Mesendoderm (in vitro differentiated cells): ENCODE results near the gene RBP3.

Source experiments
- DNase-seq: peaks from one replicate; pipeline ENCODE4 v3.0.0; 2013
- H2AK5ac ChIP-seq: 2 replicates; pipeline ENCODE4 v1.6.1; 2013; ENCODE audit warnings: low read length, inconsistent platforms
- H2BK120ac ChIP-seq: 2 replicates; pipeline ENCODE4 v1.6.1; 2013; ENCODE audit warnings: low read depth, mild to moderate bottlenecking, low read length, moderate library complexity, mixed read lengths
- H2BK15ac ChIP-seq: replicated peaks from 2 replicates; pipeline ENCODE4 v1.6.1; 2013; ENCODE audit warnings: low read depth, mild to moderate bottlenecking, moderate library complexity
- H2BK5ac ChIP-seq: 2 replicates; pipeline ENCODE4 v1.6.1; 2013; ENCODE audit warnings: low read length, inconsistent platforms
- H3K18ac ChIP-seq: 2 replicates; pipeline ENCODE4 v1.6.1; 2013; ENCODE audit warnings: mild to moderate bottlenecking, low read length, mixed read lengths
- H3K23ac ChIP-seq: one replicate; pipeline ENCODE4 v1.6.1; 2013; ENCODE audit warnings: low read length
- H3K27ac ChIP-seq: 2 replicates; pipeline ENCODE4 v1.5.1; 2013; ENCODE audit warnings: low read depth, mild to moderate bottlenecking, inconsistent platforms, low read length, moderate library complexity
- H3K27me3 ChIP-seq: 2 replicates; pipeline ENCODE4 v1.6.1; 2013; ENCODE audit warnings: low read length, control low read depth, mild to moderate bottlenecking, inconsistent platforms; ENCODE audit not compliant: insufficient read depth, poor library complexity
- H3K36me3 ChIP-seq: 2 replicates; pipeline ENCODE4 v1.6.1; 2013; ENCODE audit warnings: low read length, inconsistent platforms; ENCODE audit not compliant: control insufficient read depth, insufficient read depth
- H3K4ac ChIP-seq: one replicate; pipeline ENCODE4 v1.6.1; 2013; ENCODE audit warnings: low read depth, mild to moderate bottlenecking, low read length, moderate library complexity
- H3K4me1 ChIP-seq: 2 replicates; pipeline ENCODE4 v1.6.1; 2013; ENCODE audit warnings: low read depth, low read length, inconsistent platforms; ENCODE audit not compliant: control insufficient read depth
- H3K4me2 ChIP-seq: 2 replicates; pipeline ENCODE4 v1.6.1; 2013; ENCODE audit warnings: low read length
- H3K4me3 ChIP-seq: 2 replicates; pipeline ENCODE4 v1.5.1; 2013; ENCODE audit warnings: mild to moderate bottlenecking, low read length
- H3K56ac ChIP-seq: one replicate; pipeline ENCODE4 v1.6.1; 2013; ENCODE audit warnings: low read length
- H3K79me1 ChIP-seq: 2 replicates; pipeline ENCODE4 v1.6.1; 2013; ENCODE audit warnings: low read length, inconsistent platforms
- H3K79me2 ChIP-seq: 2 replicates; pipeline ENCODE4 v1.6.1; 2013; ENCODE audit warnings: mild to moderate bottlenecking, low read length; ENCODE audit not compliant: control insufficient read depth, insufficient read depth
- H3K9ac ChIP-seq: 2 replicates; pipeline ENCODE4 v1.6.1; 2013; ENCODE audit warnings: low read length, inconsistent platforms
- H4K5ac ChIP-seq: one replicate; pipeline ENCODE4 v1.6.1; 2013; ENCODE audit warnings: low read length
- H4K8ac ChIP-seq: one replicate; pipeline ENCODE4 v1.6.1; 2013; ENCODE audit warnings: low read depth, mild to moderate bottlenecking, control low read depth, low read length, moderate library complexity
- WGBS: extraction: QIAGEN DNeasy Blood & Tissue Kit; methylation state at CpG from one replicate; pipeline ENCODE4 v1.1.7; 2013; ENCODE audit warnings: low lambda C conversion rate, missing lambda C conversion rate; ENCODE audit not compliant: insufficient coverage; ENCODE audit errors: extremely low coverage; 5-methylcytosine and 5-hydroxymethylcytosine counted together

RBP3 gene

GRCh38 chr10:47404937-47405336 lies 56.8 kb downstream of the RBP3 start:
- H2BK120ac ChIP-seq: no peak overlapping the region

DNA sequence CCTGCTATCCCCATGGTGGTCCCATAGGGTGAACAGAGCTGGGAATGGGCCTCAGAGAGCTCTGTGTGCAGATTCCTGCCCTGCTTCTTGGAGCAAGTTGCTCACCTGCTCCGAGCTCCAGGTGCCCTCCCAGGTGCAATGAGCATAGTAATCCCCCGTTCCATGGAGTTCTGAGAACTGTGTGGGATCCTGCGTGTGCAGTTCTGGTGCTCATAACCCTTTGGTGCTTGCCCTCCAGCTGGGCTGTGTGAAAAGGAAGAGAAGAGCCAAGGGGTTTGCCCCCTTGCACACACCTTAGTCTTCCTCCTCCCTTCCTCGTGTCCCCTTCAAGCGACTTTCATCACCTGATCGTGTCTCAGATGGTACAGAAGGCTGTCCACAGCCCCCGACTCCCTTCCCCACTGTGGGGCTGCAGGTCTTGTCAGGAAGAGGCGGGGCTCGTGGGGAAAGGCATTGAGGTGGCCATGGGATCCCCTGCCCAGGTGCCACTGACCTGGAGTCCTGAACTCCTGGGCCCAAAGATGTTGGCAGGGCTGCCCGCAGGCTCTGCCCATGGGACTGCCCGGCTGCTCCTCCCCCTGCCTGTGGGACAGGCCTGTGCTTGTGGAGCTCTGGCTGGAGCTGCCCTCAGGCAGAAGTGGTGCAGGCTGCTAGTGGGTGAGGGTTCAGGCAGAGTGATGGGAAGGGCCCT lies 57.8 kb downstream of the RBP3 start:
- H2BK120ac ChIP-seq: no peak overlapping the region
- no peak overlapping the region for H4K5ac ChIP-seq
- no peak overlapping the region for H2BK15ac ChIP-seq
- no peak overlapping the region for H3K56ac ChIP-seq
- H3K4me2 ChIP-seq: no peak overlapping the region
- H3K9ac ChIP-seq: no peak overlapping the region
- no peak overlapping the region for H4K8ac ChIP-seq
- H3K18ac ChIP-seq: no peak overlapping the region
- H3K27ac ChIP-seq: no peak overlapping the region
- no peak overlapping the region for H3K4me3 ChIP-seq
- DNase-seq: no peak
- H3K4me1 ChIP-seq: peaks cover 14% of the 10 kb centered on the region
- H3K36me3 ChIP-seq: no peaks in the 10 kb centered on the region
- H3K23ac ChIP-seq: no peak overlapping the region
- no peaks in the 10 kb centered on the region for H3K79me2 ChIP-seq
- H3K79me1 ChIP-seq: no peaks in the 10 kb centered on the region
- no peaks in the 10 kb centered on the region for H3K27me3 ChIP-seq
- H2BK5ac ChIP-seq: no peak overlapping the region
- no peak overlapping the region for H2AK5ac ChIP-seq
- no peak overlapping the region for H3K4ac ChIP-seq
- no CpG with 5 or more reads among the region's 11 CpGs for WGBS

More at GRCh38 chr10:47404937-47405336, 56.8 kb downstream of the RBP3 start:
- Histone ChIP-seq H4K8ac (no peak overlapping the region), H3K4me2 (no peak overlapping the region), H3K27me3 (no peaks in the 10 kb centered on the region), H3K4me1 (peaks cover 14% of the 10 kb centered on the region), H3K4ac (no peak overlapping the region), H3K9ac (no peak overlapping the region), H3K79me2 (no peaks in the 10 kb centered on the region), H3K18ac (no peak overlapping the region), H3K4me3 (no peak overlapping the region), H4K5ac (no peak overlapping the region), H3K36me3 (no peaks in the 10 kb centered on the region), H3K79me1 (no peaks in the 10 kb centered on the region), H2BK15ac (no peak overlapping the region), H2AK5ac (no peak overlapping the region), H3K56ac (no peak overlapping the region), H3K23ac (no peak overlapping the region), H2BK5ac (no peak overlapping the region), H3K27ac (no peak overlapping the region)
- DNase-seq: no peak
- WGBS: no CpG with 5 or more reads among the region's 2 CpGs

GRCh38 chr10:47406548-47406869 lies 58.3 kb downstream of the RBP3 start:
- Histone ChIP-seq H2AK5ac (no peak overlapping the region), H3K56ac (no peak overlapping the region), H4K5ac (no peak overlapping the region), H2BK120ac (no peak overlapping the region), H3K23ac (no peak overlapping the region), H3K27me3 (no peaks in the 10 kb centered on the region), H3K79me1 (no peaks in the 10 kb centered on the region), H3K9ac (no peak overlapping the region), H3K4ac (no peak overlapping the region), H3K4me3 (no peak overlapping the region), H3K79me2 (no peaks in the 10 kb centered on the region), H3K4me2 (no peak overlapping the region), H3K4me1 (peaks cover 14% of the 10 kb centered on the region), H4K8ac (no peak overlapping the region), H3K36me3 (no peaks in the 10 kb centered on the region), H3K27ac (no peak overlapping the region), H2BK15ac (no peak overlapping the region), H2BK5ac (no peak overlapping the region), H3K18ac (no peak overlapping the region)
- no CpG with 5 or more reads among the region's 4 CpGs for WGBS
- no peak for DNase-seq

- Histone ChIP-seq H4K8ac (no peak overlapping the region), H2BK15ac (no peak overlapping the region), H3K79me2 (no peaks in the 10 kb centered on the region), H3K4me3 (no peak overlapping the region), H2AK5ac (no peak overlapping the region), H3K4me2 (no peak overlapping the region), H4K5ac (no peak overlapping the region), H3K27me3 (no peaks in the 10 kb centered on the region), H3K18ac (no peak overlapping the region), H3K27ac (peak overlapping the region; percentile 8), H3K79me1 (no peaks in the 10 kb centered on the region), H3K56ac (no peak overlapping the region), H3K9ac (no peak overlapping the region), H3K23ac (no peak overlapping the region), H3K36me3 (no peaks in the 10 kb centered on the region), H2BK5ac (no peak overlapping the region), H3K4me1 (peaks cover 13% of the 10 kb centered on the region), H3K4ac (peak overlapping the region; percentile 5), H2BK120ac (no peak overlapping the region)
- no CpG with 5 or more reads among the region's 9 CpGs for WGBS
- DNase-seq: peak; percentile 97
These were observed 58.9 kb downstream of the RBP3 start for GRCh38 chr10:47406870-47407691.
